ENCODE measurements around the gene CHCHD2.

CHCHD2 gene

DNA sequence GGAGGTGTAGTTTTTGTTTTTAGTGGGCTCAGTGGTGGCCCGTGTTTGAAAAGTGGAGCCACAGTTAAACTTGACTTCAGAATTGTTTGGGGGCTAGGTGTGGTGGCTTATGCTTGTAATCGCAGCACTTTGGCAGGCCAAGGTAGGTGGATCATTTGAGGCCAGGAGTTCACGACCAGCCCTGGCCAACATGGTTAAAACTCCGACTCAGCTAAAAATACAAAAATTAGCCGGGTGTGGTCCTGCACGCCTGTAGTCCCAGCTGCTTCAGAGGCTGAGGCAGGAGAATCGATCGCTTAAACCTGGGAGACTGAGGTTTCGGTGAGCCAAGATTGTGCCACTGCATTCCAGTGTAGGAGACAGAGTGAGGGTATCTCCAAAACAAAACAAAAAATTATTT lies 52.9 kb downstream of the CHCHD2 start:
- no peak for TF ChIP-seq BACH2 (CRISPR knock-in tag; IDR thresholded peaks at IDR 0.05; ENCODE audit: borderline replicate concordance)
- TF ChIP-seq ZC3H10 (CRISPR knock-in tag; IDR thresholded peaks at IDR 0.05), result no peak
- TF ChIP-seq, protein P1, sequence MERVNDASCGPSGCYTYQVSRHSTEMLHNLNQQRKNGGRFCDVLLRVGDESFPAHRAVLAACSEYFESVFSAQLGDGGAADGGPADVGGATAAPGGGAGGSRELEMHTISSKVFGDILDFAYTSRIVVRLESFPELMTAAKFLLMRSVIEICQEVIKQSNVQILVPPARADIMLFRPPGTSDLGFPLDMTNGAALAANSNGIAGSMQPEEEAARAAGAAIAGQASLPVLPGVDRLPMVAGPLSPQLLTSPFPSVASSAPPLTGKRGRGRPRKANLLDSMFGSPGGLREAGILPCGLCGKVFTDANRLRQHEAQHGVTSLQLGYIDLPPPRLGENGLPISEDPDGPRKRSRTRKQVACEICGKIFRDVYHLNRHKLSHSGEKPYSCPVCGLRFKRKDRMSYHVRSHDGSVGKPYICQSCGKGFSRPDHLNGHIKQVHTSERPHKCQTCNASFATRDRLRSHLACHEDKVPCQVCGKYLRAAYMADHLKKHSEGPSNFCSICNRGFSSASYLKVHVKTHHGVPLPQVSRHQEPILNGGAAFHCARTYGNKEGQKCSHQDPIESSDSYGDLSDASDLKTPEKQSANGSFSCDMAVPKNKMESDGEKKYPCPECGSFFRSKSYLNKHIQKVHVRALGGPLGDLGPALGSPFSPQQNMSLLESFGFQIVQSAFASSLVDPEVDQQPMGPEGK (CRISPR knock-in tag; IDR thresholded peaks at IDR 0.05; ENCODE audit: borderline replicate concordance), result no peak
- TF ChIP-seq CSDC2 (CRISPR knock-in tag; IDR thresholded peaks at IDR 0.05), result no peak
- no peak for TF ChIP-seq ZNF565 (CRISPR knock-in tag; conservative IDR thresholded peaks at IDR 0.05; ENCODE audit: low read depth)
- TF ChIP-seq ISL1 (CRISPR knock-in tag; IDR thresholded peaks at IDR 0.05), result no peak
- TF ChIP-seq ZNF70 (CRISPR knock-in tag; IDR thresholded peaks at IDR 0.05), result no peak
- no peak for TF ChIP-seq TCF4 (CRISPR knock-in tag; IDR thresholded peaks at IDR 0.05; ENCODE audit: borderline replicate concordance)
- no peak for TF ChIP-seq OSR1 (CRISPR knock-in tag; IDR thresholded peaks at IDR 0.05)
- TF ChIP-seq POU6F1 (CRISPR knock-in tag; IDR thresholded peaks at IDR 0.05; ENCODE audit: borderline replicate concordance, low read depth), result no peak
- no peak for TF ChIP-seq SNAI2 (CRISPR knock-in tag; IDR thresholded peaks at IDR 0.05)
- no peak for TF ChIP-seq PPARA (CRISPR knock-in tag; IDR thresholded peaks at IDR 0.05; ENCODE audit: borderline replicate concordance)
- TF ChIP-seq ARNTL (CRISPR knock-in tag; IDR thresholded peaks at IDR 0.05; ENCODE audit: borderline replicate concordance, low read depth), result no peak
- no peak for ATAC-seq

All from SK-N-SH treated with all-trans-retinoic acid at 6 μM for 48 hours (cell line).